WI38 (cell line): ENCODE data around the gene CES5A.
"Not testable (repeated sequence)": the region's sequence is repeated elsewhere in the genome, so short reads cannot be mapped to it uniquely, and the experiment has no call there.

ENCODE experiments used
- H3K4me3 ChIP-seq: 2 replicates; pipeline ENCODE4 v1.5.1; 2011; ENCODE audit warnings: low read depth, mild to moderate bottlenecking, control low read depth, low read length
- TF ChIP-seq, protein P1 (sequence below): IDR thresholded peaks from 2 replicates; pipeline ENCODE4 v1.5.1; 2012; ENCODE audit warnings: low read depth, mild to moderate bottlenecking, control low read depth, low read length

Gene CES5A

DNA sequence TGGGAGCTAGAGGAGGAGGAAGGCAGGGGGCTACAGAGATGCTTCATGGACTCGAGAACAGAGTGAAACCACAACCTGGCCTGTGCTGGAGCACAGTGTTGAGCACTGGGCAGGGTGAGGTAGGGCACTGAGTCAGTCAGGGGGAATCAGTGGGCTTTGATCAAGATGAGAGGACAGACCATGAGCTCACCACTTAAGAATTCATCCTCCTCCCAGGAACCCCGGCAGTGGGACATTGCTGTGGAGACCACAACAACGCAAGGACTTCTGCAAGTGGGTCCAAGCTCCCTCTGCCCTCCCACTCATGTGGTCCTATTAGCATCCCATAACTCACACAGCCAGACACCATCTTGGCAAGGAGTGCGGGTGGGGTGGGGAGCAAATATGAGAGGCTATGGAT lies 1.7 kb upstream of the CES5A start:
- H3K4me3 ChIP-seq = no peak overlapping the region
- TF ChIP-seq, protein P1, sequence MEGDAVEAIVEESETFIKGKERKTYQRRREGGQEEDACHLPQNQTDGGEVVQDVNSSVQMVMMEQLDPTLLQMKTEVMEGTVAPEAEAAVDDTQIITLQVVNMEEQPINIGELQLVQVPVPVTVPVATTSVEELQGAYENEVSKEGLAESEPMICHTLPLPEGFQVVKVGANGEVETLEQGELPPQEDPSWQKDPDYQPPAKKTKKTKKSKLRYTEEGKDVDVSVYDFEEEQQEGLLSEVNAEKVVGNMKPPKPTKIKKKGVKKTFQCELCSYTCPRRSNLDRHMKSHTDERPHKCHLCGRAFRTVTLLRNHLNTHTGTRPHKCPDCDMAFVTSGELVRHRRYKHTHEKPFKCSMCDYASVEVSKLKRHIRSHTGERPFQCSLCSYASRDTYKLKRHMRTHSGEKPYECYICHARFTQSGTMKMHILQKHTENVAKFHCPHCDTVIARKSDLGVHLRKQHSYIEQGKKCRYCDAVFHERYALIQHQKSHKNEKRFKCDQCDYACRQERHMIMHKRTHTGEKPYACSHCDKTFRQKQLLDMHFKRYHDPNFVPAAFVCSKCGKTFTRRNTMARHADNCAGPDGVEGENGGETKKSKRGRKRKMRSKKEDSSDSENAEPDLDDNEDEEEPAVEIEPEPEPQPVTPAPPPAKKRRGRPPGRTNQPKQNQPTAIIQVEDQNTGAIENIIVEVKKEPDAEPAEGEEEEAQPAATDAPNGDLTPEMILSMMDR = no peak

DNA sequence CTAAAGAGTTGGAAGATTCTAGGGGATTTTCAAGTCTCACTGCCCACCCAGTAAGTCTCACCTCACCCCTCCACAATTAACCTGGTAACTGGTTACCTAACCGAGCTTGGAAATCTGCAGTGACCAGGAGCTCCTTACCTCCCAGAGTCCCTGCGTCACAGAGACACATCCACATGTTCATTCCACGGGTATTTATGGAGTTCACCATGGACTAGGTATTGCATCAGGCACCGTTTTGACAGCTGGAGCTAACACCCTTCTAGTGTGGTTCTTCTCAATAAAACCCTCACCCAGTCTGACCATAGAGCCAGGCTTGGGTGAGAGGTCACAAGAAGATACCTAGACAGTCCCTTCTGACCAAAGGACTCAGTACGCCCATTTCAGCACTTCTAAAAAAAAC lies 2.1 kb downstream of the CES5A start:
- no peak overlapping the region for H3K4me3 ChIP-seq
- TF ChIP-seq, protein P1 = no peak

DNA sequence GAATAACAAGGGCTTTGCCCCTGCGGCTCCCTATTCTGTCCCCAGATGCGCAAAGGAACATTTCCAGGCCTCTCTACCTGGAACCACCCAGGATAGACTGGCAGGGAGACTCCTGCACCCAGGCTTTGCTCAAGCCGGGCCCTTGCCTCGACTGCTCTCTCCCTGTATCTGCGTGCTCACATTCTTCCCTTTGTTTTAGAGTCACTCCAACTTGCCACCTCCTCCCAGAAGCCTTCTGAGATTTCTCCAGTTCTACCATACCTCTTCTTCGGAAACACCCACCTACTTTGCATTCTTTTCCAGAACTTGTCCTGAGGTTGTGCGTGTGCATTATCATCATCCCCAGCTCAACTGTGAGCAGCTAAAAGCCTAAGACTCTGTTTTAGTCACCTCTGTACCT lies 3.0 kb downstream of the CES5A start:
- TF ChIP-seq, protein P1 = no peak
- H3K4me3 ChIP-seq = no peak overlapping the region

DNA sequence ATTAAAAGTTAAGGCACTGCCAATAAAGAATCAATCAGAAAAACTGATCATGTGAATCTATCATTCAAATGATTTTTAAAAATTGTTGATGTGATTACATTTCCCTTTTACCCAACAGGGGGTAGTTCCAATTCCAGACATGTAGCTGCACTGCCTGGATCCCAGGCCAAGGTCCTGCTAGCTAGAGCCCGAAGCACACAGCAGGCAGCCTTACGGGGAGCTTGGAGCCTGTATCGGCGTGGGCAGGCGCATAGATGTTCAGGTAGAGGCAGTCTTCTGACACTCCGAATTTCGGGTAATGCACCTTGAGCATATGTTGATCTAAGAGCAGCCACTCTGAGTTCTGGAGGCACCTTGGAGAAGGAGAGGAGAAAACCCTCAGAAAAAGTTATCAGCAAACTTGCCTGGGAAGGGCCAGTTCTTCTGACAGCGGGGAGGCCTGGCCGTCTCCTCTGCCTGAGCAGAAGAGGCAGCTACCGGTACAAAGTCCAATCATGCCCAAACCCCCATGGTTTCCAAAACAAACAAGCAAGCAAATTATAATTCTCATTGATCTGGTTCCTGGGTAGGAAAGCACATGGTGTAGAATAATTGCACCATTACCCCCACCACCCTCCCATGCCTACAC lies 3.6 kb downstream of the CES5A start:
- H3K4me3 ChIP-seq = no peak overlapping the region
- TF ChIP-seq, protein P1 = no peak

DNA sequence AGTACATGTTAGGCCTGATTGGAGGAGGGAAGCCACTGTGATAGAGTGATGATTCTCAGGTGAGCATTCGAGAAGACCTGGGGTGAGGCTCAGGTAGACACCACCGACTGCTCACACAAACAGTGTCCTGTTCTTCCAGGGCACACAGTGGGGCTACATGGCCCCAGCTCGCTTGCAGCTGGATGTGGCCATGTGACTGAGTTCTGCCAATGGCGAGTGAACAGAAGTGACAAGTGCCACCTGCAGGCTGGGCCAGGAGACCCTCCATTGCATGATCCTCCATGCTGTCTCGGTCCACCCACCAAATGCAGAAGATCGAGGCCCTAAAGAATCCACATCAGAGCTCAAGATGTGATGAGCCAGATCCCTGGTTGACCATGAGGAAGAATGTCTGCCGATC lies 6.2 kb downstream of the CES5A start:
- TF ChIP-seq, protein P1 = no peak
- H3K4me3 ChIP-seq = no peak overlapping the region

DNA sequence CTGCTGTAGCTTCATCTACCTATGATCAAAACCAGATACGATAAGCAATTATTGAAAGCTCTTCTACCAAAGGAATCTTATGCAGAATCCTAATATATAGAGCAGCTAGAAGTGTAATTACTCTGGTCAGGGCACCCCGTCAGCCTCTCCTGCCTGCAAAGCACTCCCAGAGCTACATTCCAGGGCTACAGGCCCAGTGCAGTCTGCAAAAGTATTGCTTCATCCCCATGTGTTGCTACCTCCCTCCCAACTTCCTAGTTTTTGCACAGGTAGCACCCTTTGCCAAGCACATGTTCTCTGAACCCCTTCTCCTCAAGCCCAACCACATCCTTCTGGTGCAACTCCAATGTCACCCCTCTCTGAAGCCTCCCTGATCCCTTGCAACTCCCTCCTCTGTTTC lies 7.0 kb downstream of the CES5A start:
- H3K4me3 ChIP-seq = no peak overlapping the region
- TF ChIP-seq, protein P1 = no peak

DNA sequence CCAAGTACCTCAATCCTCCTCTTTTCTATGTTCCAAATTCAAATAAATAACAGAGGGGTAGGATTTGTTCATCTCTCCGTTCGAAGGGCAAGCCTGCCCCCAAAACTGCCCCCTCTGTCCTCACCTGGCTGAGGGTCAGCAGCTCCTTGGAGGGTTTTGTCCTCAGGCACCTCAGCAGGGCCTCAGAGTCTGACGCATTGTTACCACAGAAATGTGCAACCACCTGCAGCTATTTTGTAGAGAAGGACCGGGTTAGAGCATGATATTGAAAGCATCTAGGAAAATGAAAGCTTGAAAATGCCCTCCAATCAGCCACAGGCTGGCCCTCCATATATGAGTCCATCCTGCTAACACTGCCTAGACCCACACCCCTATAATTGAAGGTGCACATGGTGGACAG lies 13.9 kb downstream of the CES5A start:
- no peak overlapping the region for H3K4me3 ChIP-seq
- TF ChIP-seq, protein P1 = no peak

DNA sequence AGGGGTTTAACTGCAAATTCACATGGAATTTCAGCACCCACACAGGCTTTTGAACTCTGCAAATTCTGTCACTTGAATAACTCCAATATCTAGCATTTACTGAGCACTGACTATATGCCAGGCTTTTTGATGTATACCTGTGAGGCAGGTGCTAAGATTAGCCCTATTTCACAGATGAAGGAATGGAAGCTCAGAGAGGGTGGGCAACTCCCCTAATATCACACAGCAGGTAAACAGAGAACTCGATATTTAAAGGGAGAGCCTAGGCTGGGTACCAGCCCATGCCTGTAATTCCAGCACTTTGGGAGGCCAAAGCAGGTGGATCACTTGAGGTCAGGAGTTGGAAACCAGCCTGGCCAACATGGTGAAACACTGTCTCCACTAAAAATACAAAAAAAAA lies 17.5 kb downstream of the CES5A start:
- H3K4me3 ChIP-seq = not testable (repeated sequence)
